Endodermal cell (in vitro differentiated cells): ENCODE results near the gene LILRB5. TPM values are rescaled to one million over a fixed set of nuclear protein-coding genes. Genes with fewer than 3 reads are reported as not detected.
"Not testable (repeated sequence)": the region's sequence is repeated elsewhere in the genome, so short reads cannot be mapped to it uniquely, and the experiment has no call there.

Source experiments
- DNase-seq: peaks from one replicate; pipeline ENCODE4 v3.0.0-alpha.2; 2017
- H3K27ac ChIP-seq: 2 replicates; pipeline ENCODE4 v1.5.1; 2013; ENCODE audit warnings: mild to moderate bottlenecking, low read depth, low read length, moderate library complexity
- H3K27me3 ChIP-seq: 2 replicates; pipeline ENCODE4 v1.6.1; 2013; ENCODE audit warnings: mild to moderate bottlenecking, low read length, moderate library complexity; ENCODE audit not compliant: insufficient read depth, control insufficient read depth, poor library complexity, severe bottlenecking
- H3K36me3 ChIP-seq: 2 replicates; pipeline ENCODE4 v1.7.0; 2013; ENCODE audit warnings: mild to moderate bottlenecking, low read length, moderate library complexity; ENCODE audit not compliant: control insufficient read depth, insufficient read depth
- H3K4me1 ChIP-seq: one replicate; pipeline ENCODE4 v1.7.0; 2013; ENCODE audit warnings: low read length; ENCODE audit not compliant: control insufficient read depth, insufficient read depth
- H3K4me3 ChIP-seq: 2 replicates; pipeline ENCODE4 v1.5.1; 2013; ENCODE audit warnings: mild to moderate bottlenecking, low read length, moderate library complexity
- H3K9ac ChIP-seq: 2 replicates; pipeline ENCODE4 v1.6.1; 2013; ENCODE audit warnings: mild to moderate bottlenecking, low read length, moderate library complexity; ENCODE audit not compliant: poor library complexity, severe bottlenecking; ENCODE audit errors: extremely low read depth
- H3K9me3 ChIP-seq: 2 replicates; pipeline ENCODE4 v1.6.1; 2013; ENCODE audit warnings: mild to moderate bottlenecking, low read length, moderate library complexity; ENCODE audit not compliant: control insufficient read depth
- H3K27ac Mint-ChIP-seq: 2 replicates; pipeline ENCODE4 v1.8.0; 2020; ENCODE audit warnings: mixed read lengths
- H3K27me3 Mint-ChIP-seq: 2 replicates; pipeline ENCODE4 v1.8.0; 2021; ENCODE audit warnings: mild to moderate bottlenecking, mixed read lengths; ENCODE audit not compliant: insufficient read depth
- H3K36me3 Mint-ChIP-seq: 2 replicates; pipeline ENCODE4 v1.8.0; 2020; ENCODE audit warnings: low read depth, mixed read lengths
- H3K4me1 Mint-ChIP-seq: 2 replicates; pipeline ENCODE4 v1.8.0; 2020; ENCODE audit warnings: mixed read lengths
- H3K4me3 Mint-ChIP-seq: 2 replicates; pipeline ENCODE4 v1.8.0; 2020; ENCODE audit warnings: mild to moderate bottlenecking, moderate library complexity, mixed read lengths
- H3K9me3 Mint-ChIP-seq: 2 replicates; pipeline ENCODE4 v1.8.0; 2020; ENCODE audit warnings: mild to moderate bottlenecking, mixed read lengths
- WGBS, 2 experiments: methylation state at CpG; one replicate each; pipeline versions ENCODE4 v1.1.5 to v1.1.7; 2013; ENCODE audit warnings: missing lambda C conversion rate in 2 of 2, mixed read lengths in 1 of 2; ENCODE audit not compliant: insufficient coverage in 1 of 2, insufficient read length in 1 of 2; 5-methylcytosine and 5-hydroxymethylcytosine counted together
- total RNA-seq, 2 donors: library from RNA; stranded (reverse); fragmentation: NEBNext Ultra II Directional in 1 of 2; extraction: Animal tissue kit (Norgen Biotek cat#: 25700) in 1 of 2; gene quantifications; 2 replicates in 1 of 2; 3 replicates in 1 of 2; pipeline ENCODE4 v1.2.1, GENCODE V29; 2021
- TF ChIP-seq, protein P1 (sequence below): fragments of 200-600 bp; sonication (generic); conservative IDR thresholded peaks from 2 replicates; pipeline ENCODE4 v1.5.0; 2021; ENCODE audit warnings: antibody characterized with exemption, mild to moderate bottlenecking

The LILRB5 gene
- total RNA-seq, 2 donors from 2014 or later = not detected

- H3K9me3 Mint-ChIP-seq = no peaks in the 10 kb centered on the region
- 85 to 92% methylated on average over 16 to 20 of the region's 20 CpGs for WGBS, 2 experiments
- H3K9me3 ChIP-seq = no peaks in the 10 kb centered on the region
- no peak overlapping the region for H3K4me3 Mint-ChIP-seq
- H3K27ac Mint-ChIP-seq = no peak overlapping the region
- no peaks in the 10 kb centered on the region for H3K36me3 Mint-ChIP-seq
- TF ChIP-seq, protein P1, sequence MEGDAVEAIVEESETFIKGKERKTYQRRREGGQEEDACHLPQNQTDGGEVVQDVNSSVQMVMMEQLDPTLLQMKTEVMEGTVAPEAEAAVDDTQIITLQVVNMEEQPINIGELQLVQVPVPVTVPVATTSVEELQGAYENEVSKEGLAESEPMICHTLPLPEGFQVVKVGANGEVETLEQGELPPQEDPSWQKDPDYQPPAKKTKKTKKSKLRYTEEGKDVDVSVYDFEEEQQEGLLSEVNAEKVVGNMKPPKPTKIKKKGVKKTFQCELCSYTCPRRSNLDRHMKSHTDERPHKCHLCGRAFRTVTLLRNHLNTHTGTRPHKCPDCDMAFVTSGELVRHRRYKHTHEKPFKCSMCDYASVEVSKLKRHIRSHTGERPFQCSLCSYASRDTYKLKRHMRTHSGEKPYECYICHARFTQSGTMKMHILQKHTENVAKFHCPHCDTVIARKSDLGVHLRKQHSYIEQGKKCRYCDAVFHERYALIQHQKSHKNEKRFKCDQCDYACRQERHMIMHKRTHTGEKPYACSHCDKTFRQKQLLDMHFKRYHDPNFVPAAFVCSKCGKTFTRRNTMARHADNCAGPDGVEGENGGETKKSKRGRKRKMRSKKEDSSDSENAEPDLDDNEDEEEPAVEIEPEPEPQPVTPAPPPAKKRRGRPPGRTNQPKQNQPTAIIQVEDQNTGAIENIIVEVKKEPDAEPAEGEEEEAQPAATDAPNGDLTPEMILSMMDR = no peak
- no peak overlapping the region for H3K4me3 ChIP-seq
- H3K9ac ChIP-seq = no peak overlapping the region
- peaks cover 14% of the 10 kb centered on the region for H3K27me3 Mint-ChIP-seq
- no peaks in the 10 kb centered on the region for H3K4me1 Mint-ChIP-seq
- H3K36me3 ChIP-seq = no peaks in the 10 kb centered on the region
- DNase-seq = peak; percentile 31
- no peak overlapping the region for H3K27ac ChIP-seq
- H3K27me3 ChIP-seq = no peaks in the 10 kb centered on the region
- H3K4me1 ChIP-seq = no peaks in the 10 kb centered on the region
These were observed 9.8 kb downstream of the LILRB5 start for GRCh38 chr19:54247106-54247930.

- WGBS, 2 experiments = 83 to 88% methylated on average over 1 to 3 of the region's 3 CpGs
These were observed 11.1 kb downstream of the LILRB5 start for GRCh38 chr19:54245936-54246335.

DNA sequence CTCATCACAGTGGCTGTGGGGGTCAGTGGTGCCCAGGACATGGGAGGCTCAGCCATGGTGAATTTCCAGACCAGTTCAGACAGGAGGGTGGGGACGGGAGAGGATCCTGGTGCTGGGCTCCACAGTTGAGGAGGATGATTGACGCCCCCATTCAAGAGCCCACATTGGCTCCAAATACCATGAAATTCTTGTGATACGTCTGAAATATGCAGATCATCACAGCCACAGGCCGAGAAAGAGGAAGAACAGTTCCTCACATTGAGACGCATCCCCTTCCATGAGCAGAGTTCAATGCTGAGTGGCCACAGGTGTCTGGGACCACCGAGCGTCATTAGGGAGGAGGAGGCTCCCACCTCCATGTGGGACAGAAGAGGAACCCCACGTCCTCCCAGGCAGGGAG lies 13.3 kb downstream of the LILRB5 start:
- H3K27me3 ChIP-seq, H3K4me3 Mint-ChIP-seq, H3K36me3 Mint-ChIP-seq, H3K4me1 Mint-ChIP-seq, H3K9me3 ChIP-seq, H3K27ac ChIP-seq, H3K36me3 ChIP-seq, H3K4me3 ChIP-seq, H3K27ac Mint-ChIP-seq, DNase-seq, H3K9me3 Mint-ChIP-seq, H3K4me1 ChIP-seq, H3K9ac ChIP-seq: not testable (repeated sequence)
- peaks cover 14% of the 10 kb centered on the region for H3K27me3 Mint-ChIP-seq
- WGBS, 2 experiments = 100% methylated on average over 2 of the region's 8 CpGs; no CpG with 5 or more reads in 1 of the 2 experiments

More at GRCh38 chr19:54245936-54246335, 11.1 kb downstream of the LILRB5 start:
- H3K4me3 Mint-ChIP-seq = no peak overlapping the region
- Histone ChIP-seq H3K27ac (no peak overlapping the region), H3K4me3 (no peak overlapping the region), H3K9me3 (no peaks in the 10 kb centered on the region), H3K9ac (no peak overlapping the region), H3K4me1 (no peaks in the 10 kb centered on the region), H3K27me3 (no peaks in the 10 kb centered on the region), H3K36me3 (no peaks in the 10 kb centered on the region)
- TF ChIP-seq, protein P1 = no peak
- no peaks in the 10 kb centered on the region for H3K9me3 Mint-ChIP-seq
- H3K36me3 Mint-ChIP-seq = no peaks in the 10 kb centered on the region
- H3K27me3 Mint-ChIP-seq = peaks cover 16% of the 10 kb centered on the region
- no peaks in the 10 kb centered on the region for H3K4me1 Mint-ChIP-seq
- DNase-seq = peak; percentile 15
- H3K27ac Mint-ChIP-seq = no peak overlapping the region

DNA sequence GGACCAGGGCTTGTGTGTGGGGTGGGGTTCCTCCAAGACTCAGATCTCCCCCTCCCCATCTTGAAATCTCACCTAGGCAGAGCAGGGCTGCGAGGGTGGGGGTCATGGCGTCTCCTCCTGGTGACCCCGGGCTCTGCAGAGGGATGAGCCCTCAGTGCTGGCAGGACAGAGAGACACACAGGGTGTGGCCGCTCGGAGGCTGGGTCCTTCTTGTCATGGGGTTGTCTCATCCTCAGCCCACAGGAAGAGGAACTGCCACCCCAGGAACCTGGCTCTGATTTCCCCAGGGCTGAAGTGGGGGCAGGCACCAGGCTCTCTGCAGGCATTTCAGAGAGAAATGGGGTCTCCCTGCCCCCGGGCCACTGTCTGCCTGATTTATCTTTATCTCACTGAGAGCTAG lies 14.4 kb downstream of the LILRB5 start, which contains the start of gene LILRA6:
Gene LILRA6, minus strand, starts transcription at position 145 of the 400 bp plus-strand sequence.
- not testable (repeated sequence) for H3K36me3 ChIP-seq, DNase-seq, H3K27ac ChIP-seq, H3K36me3 Mint-ChIP-seq, H3K4me1 ChIP-seq, H3K4me1 Mint-ChIP-seq, H3K9me3 ChIP-seq, H3K4me3 ChIP-seq, H3K27ac Mint-ChIP-seq, H3K9ac ChIP-seq, H3K9me3 Mint-ChIP-seq, H3K4me3 Mint-ChIP-seq, H3K27me3 ChIP-seq
- H3K27me3 Mint-ChIP-seq = peaks cover 20% of the 10 kb centered on the region
- WGBS, 2 experiments = 83% methylated on average over 4 of the region's 6 CpGs; no CpG with 5 or more reads in 1 of the 2 experiments

DNA sequence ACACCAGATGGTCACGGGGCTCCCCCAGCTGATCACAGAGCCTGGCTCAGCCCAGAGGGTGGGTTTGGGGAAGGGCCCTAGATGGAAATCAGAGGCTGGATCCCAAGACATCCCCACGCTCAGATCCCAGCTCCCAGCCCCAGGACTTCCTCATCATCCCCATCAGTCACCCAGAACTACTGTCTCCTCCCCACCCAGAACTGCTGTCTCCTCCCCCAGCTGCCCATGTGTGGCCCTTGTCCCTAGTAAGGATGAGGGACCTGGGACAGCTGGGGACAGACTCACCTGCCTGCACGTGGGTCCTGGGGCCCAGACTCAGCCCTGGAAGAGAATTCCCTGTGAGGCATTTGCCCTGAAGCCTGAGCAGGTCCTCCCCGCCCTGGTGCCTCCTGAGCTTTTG lies 14.8 kb downstream of the LILRB5 start:
- not testable (repeated sequence) for H3K9me3 Mint-ChIP-seq, H3K4me1 ChIP-seq, H3K27ac ChIP-seq, H3K9me3 ChIP-seq, H3K4me1 Mint-ChIP-seq, DNase-seq, H3K27ac Mint-ChIP-seq, H3K9ac ChIP-seq, H3K27me3 ChIP-seq, H3K36me3 Mint-ChIP-seq, H3K4me3 Mint-ChIP-seq, H3K4me3 ChIP-seq, H3K36me3 ChIP-seq
- H3K27me3 Mint-ChIP-seq = peaks cover 20% of the 10 kb centered on the region
- WGBS, 2 experiments = 65 to 100% methylated on average over 1 to 3 of the region's 4 CpGs
